H9 (cell line): ENCODE measurements around the gene HDGFL3. TPM values are rescaled to one million over a fixed set of nuclear protein-coding genes. Genes with fewer than 3 reads are reported as not detected.

Experiments
- DNase-seq: peaks from one replicate; pipeline ENCODE4 v3.0.0-alpha.2; 2017
- H2AFZ ChIP-seq: one replicate; pipeline ENCODE4 v1.6.1; 2013; ENCODE audit warnings: mild to moderate bottlenecking, low read length, control low read depth, moderate library complexity
- H2AK5ac ChIP-seq: 2 replicates; pipeline ENCODE4 v1.6.1; 2013; ENCODE audit warnings: low read length, control low read depth, mixed read lengths; ENCODE audit not compliant: insufficient read length
- H2BK120ac ChIP-seq: one replicate; pipeline ENCODE4 v1.6.1; 2013; ENCODE audit warnings: low read depth, mild to moderate bottlenecking, low read length, control low read depth, inconsistent platforms; ENCODE audit not compliant: poor library complexity, severe bottlenecking
- H2BK12ac ChIP-seq: 2 replicates; pipeline ENCODE4 v1.6.1; 2013; ENCODE audit warnings: low read length, control low read depth, mixed read lengths, low read depth; ENCODE audit not compliant: insufficient read length
- H2BK15ac ChIP-seq: 2 replicates; pipeline ENCODE4 v1.6.1; 2013; ENCODE audit warnings: low read depth, low read length, control low read depth
- H2BK20ac ChIP-seq: one replicate; pipeline ENCODE4 v1.6.1; 2013; ENCODE audit warnings: low read depth, mild to moderate bottlenecking, low read length, control low read depth, inconsistent platforms; ENCODE audit not compliant: poor library complexity, severe bottlenecking
- H2BK5ac ChIP-seq: 2 replicates; pipeline ENCODE4 v1.6.1; 2013; ENCODE audit warnings: low read length, control low read depth, mixed read lengths; ENCODE audit not compliant: insufficient read length
- H3K14ac ChIP-seq: 2 replicates; pipeline ENCODE4 v1.6.1; 2013; ENCODE audit warnings: low read length, control low read depth; ENCODE audit not compliant: insufficient read depth
- H3K18ac ChIP-seq: 2 replicates; pipeline ENCODE4 v1.6.1; 2013; ENCODE audit warnings: low read depth, mild to moderate bottlenecking, mixed read lengths, low read length, control low read depth; ENCODE audit not compliant: insufficient read length
- H3K23ac ChIP-seq: 2 replicates; pipeline ENCODE4 v1.6.1; 2013; ENCODE audit warnings: low read length, control low read depth, mixed read lengths, low read depth; ENCODE audit not compliant: insufficient read length
- H3K23me2 ChIP-seq: 2 replicates; pipeline ENCODE4 v1.6.1; 2013; ENCODE audit warnings: low read depth, mild to moderate bottlenecking, mixed read lengths, low read length, control low read depth; ENCODE audit not compliant: insufficient read length, poor library complexity, severe bottlenecking
- H3K27ac ChIP-seq: 2 replicates; pipeline ENCODE4 v1.5.1; 2013; ENCODE audit warnings: low read length, control low read depth, mixed read lengths, low read depth; ENCODE audit not compliant: insufficient read length
- H3K27me3 ChIP-seq: 2 replicates; pipeline ENCODE4 v1.6.1; 2013; ENCODE audit warnings: low read length, control low read depth, inconsistent platforms; ENCODE audit not compliant: insufficient read depth
- H3K4ac ChIP-seq: 2 replicates; pipeline ENCODE4 v1.6.1; 2013; ENCODE audit warnings: low read depth, mild to moderate bottlenecking, control low read depth, inconsistent platforms, low read length, moderate library complexity
- H3K4me1 ChIP-seq: 2 replicates; pipeline ENCODE4 v1.6.1; 2013; ENCODE audit warnings: low read length, control low read depth, inconsistent platforms; ENCODE audit not compliant: insufficient read depth
- H3K4me2 ChIP-seq: 2 replicates; pipeline ENCODE4 v1.6.1; 2013; ENCODE audit warnings: low read length, control low read depth, mixed read lengths; ENCODE audit not compliant: insufficient read length, insufficient read depth
- H3K56ac ChIP-seq: 2 replicates; pipeline ENCODE4 v1.6.1; 2013; ENCODE audit warnings: low read depth, mild to moderate bottlenecking, mixed read lengths, low read length, control low read depth; ENCODE audit not compliant: insufficient read length
- H3K79me1 ChIP-seq: 2 replicates; pipeline ENCODE4 v1.6.1; 2013; ENCODE audit warnings: low read depth, mild to moderate bottlenecking, moderate library complexity, low read length, control low read depth, inconsistent platforms; ENCODE audit not compliant: insufficient read depth, poor library complexity, severe bottlenecking
- H3K79me2 ChIP-seq: 2 replicates; pipeline ENCODE4 v1.6.1; 2013; ENCODE audit warnings: low read length, control low read depth, inconsistent platforms; ENCODE audit not compliant: insufficient read depth
- H3K9ac ChIP-seq: 2 replicates; pipeline ENCODE4 v1.6.1; 2013; ENCODE audit warnings: low read length, control low read depth, mixed read lengths; ENCODE audit not compliant: insufficient read length; ENCODE audit errors: extremely low read depth
- H3K9me3 ChIP-seq: one replicate; pipeline ENCODE4 v1.6.1; 2013; ENCODE audit warnings: low read depth, low read length, inconsistent platforms; ENCODE audit not compliant: control insufficient read depth
- H3T11ph ChIP-seq: one replicate; pipeline ENCODE4 v1.6.1; 2013; ENCODE audit warnings: mild to moderate bottlenecking, low read length, control low read depth, inconsistent platforms
- H4K20me1 ChIP-seq: one replicate; pipeline ENCODE4 v1.6.1; 2013; ENCODE audit not compliant: control insufficient read depth, insufficient read length, insufficient read depth
- H4K5ac ChIP-seq: 2 replicates; pipeline ENCODE4 v1.6.1; 2013; ENCODE audit warnings: low read depth, mild to moderate bottlenecking, mixed read lengths, low read length, control low read depth; ENCODE audit not compliant: insufficient read length
- H4K8ac ChIP-seq: replicated peaks from 2 replicates; pipeline ENCODE4 v1.6.1; 2013; ENCODE audit warnings: low read length, control low read depth, mixed read lengths, low read depth; ENCODE audit not compliant: insufficient read length
- H4K91ac ChIP-seq: 2 replicates; pipeline ENCODE4 v1.6.1; 2013; ENCODE audit warnings: low read depth, mild to moderate bottlenecking, moderate library complexity, mixed read lengths, low read length, control low read depth; ENCODE audit not compliant: insufficient read length
- H3K27ac Mint-ChIP-seq, 3 experiments: 2 replicates in 2 of 3; 3 replicates in 1 of 3; pipeline ENCODE4 v1.8.0; 2020 to 2021; ENCODE audit warnings: mixed read lengths in 3 of 3, mild to moderate bottlenecking in 1 of 3, moderate library complexity in 1 of 3
- H3K27me3 Mint-ChIP-seq: 2 replicates; pipeline ENCODE4 v1.8.0; 2021; ENCODE audit warnings: low read depth, mild to moderate bottlenecking, moderate library complexity, mixed read lengths
- H3K36me3 Mint-ChIP-seq, 3 experiments: 2 replicates in 2 of 3; 3 replicates in 1 of 3; pipeline ENCODE4 v1.8.0; 2020 to 2021; ENCODE audit warnings: low read depth in 3 of 3, mixed read lengths in 3 of 3; ENCODE audit not compliant: insufficient read depth in 1 of 3
- H3K4me1 Mint-ChIP-seq, 2 experiments: 2 replicates each; pipeline ENCODE4 v1.8.0; 2020; ENCODE audit warnings: mixed read lengths in 2 of 2
- H3K4me3 Mint-ChIP-seq, 2 experiments: 2 replicates in 1 of 2; 3 replicates in 1 of 2; pipeline ENCODE4 v1.8.0; 2020 to 2021; ENCODE audit warnings: mild to moderate bottlenecking in 2 of 2, mixed read lengths in 2 of 2, moderate library complexity in 1 of 2
- H3K9me3 Mint-ChIP-seq, 2 experiments: 2 replicates in 1 of 2; 3 replicates in 1 of 2; pipeline ENCODE4 v1.8.0; 2020; ENCODE audit warnings: mild to moderate bottlenecking in 2 of 2, mixed read lengths in 2 of 2, moderate library complexity in 1 of 2
- CTCF ChIP-seq: fragments of 200-600 bp; sonication (generic); conservative IDR thresholded peaks from 3 replicates; pipeline ENCODE4 v1.8.0; 2021; ENCODE audit warnings: antibody characterized with exemption, mild to moderate bottlenecking
- WGBS: extraction: QIAGEN DNeasy Blood & Tissue Kit; methylation state at CpG from one replicate; pipeline ENCODE4 v1.1.7; 2013; ENCODE audit warnings: missing lambda C conversion rate, low lambda C conversion rate, mixed read lengths; ENCODE audit not compliant: insufficient read length; ENCODE audit errors: extremely low coverage; 5-methylcytosine and 5-hydroxymethylcytosine counted together
- total RNA-seq: library from RNA; stranded (reverse); gene quantifications from 2 replicates; pipeline ENCODE4 v1.2.1, GENCODE V29; 2021

The HDGFL3 gene
- total RNA-seq, 1 experiment from 2014 or later = 120 TPM

GRCh38 chr15:83099290-83099689 is 108.3 kb downstream of the HDGFL3 start:
- H3K23ac ChIP-seq = no peak overlapping the region
- Mint-ChIP-seq H3K36me3 (no peaks in the 10 kb centered on the region), H3K4me3 (no peak overlapping the region), H3K4me1 (peaks cover 4 to 7% of the 10 kb centered on the region in 2 experiments; a peak in 2 of 4 replicates), H3K9me3 (no peaks in the 10 kb centered on the region; a peak in 1 of 5 replicates), H3K27me3 (peaks cover 46% of the 10 kb centered on the region), H3K27ac (no peak overlapping the region)
- 100% methylated on average over 2 of the region's 2 CpGs for WGBS
- H2BK120ac ChIP-seq = no peak overlapping the region
- H3K9me3 ChIP-seq = no peaks in the 10 kb centered on the region
- no peak overlapping the region for H2BK5ac ChIP-seq
- no peak overlapping the region for H2AK5ac ChIP-seq
- H3K79me2 ChIP-seq = no peaks in the 10 kb centered on the region
- H3K56ac ChIP-seq = no peak overlapping the region
- no peak overlapping the region for H2BK12ac ChIP-seq
- no peak overlapping the region for H3K9ac ChIP-seq
- no peak overlapping the region for H4K8ac ChIP-seq
- no peak overlapping the region for H2AFZ ChIP-seq
- H3K27me3 ChIP-seq = no peaks in the 10 kb centered on the region
- H3K18ac ChIP-seq = no peak overlapping the region
- H2BK20ac ChIP-seq = no peak overlapping the region
- H4K20me1 ChIP-seq = no peaks in the 10 kb centered on the region
- H3K23me2 ChIP-seq = no peaks in the 10 kb centered on the region
- H4K91ac ChIP-seq = no peak overlapping the region
- DNase-seq = no peak
- no peak overlapping the region for H2BK15ac ChIP-seq
- no peaks in the 10 kb centered on the region for H3K4me1 ChIP-seq
- no peak for TF ChIP-seq CTCF
- H3T11ph ChIP-seq = no peak overlapping the region
- no peak overlapping the region for H3K4me2 ChIP-seq
- H3K79me1 ChIP-seq = no peaks in the 10 kb centered on the region
- H3K27ac ChIP-seq = no peak overlapping the region
- H3K14ac ChIP-seq = no peak overlapping the region; the same call in 1 of the 2 replicates
- no peak overlapping the region for H3K4ac ChIP-seq
- H4K5ac ChIP-seq = no peak overlapping the region
